PC-3 (cell line): ENCODE data around the gene PCNT. TPM values are rescaled to one million over a fixed set of nuclear protein-coding genes. Genes with fewer than 3 reads are reported as not detected.
"Not testable (repeated sequence)": the region's sequence is repeated elsewhere in the genome, so short reads cannot be mapped to it uniquely, and the experiment has no call there.

Experiments
- ATAC-seq: fragments of 200-7000 bp; cut with Tn5 transposase; 2 replicates; pipeline ENCODE4 v1.9.1; 2020; ENCODE audit warnings: mild to moderate bottlenecking, moderate library complexity
- BruUV-seq: library from RNA; stranded (reverse); fragments of 400-500 nt; replicated peaks from 2 replicates; lab custom pipeline; 2021; lab: Mats Ljungman, UMichigan
- CTCF ChIA-PET: fragments of 300-600 bp; sonication (Branson Sonifier 250); formaldehyde crosslinking; loops from one replicate; lab custom pipeline; 2022; ENCODE audit warnings: antibody characterized with exemption; lab: Charles Lee
- POLR2A ChIA-PET: fragments of 300-600 bp; sonication (Branson Sonifier 250); formaldehyde crosslinking; loops from one replicate; lab custom pipeline; 2022; ENCODE audit warnings: antibody characterized with exemption; ENCODE audit not compliant: unreplicated experiment; lab: Charles Lee
- DNase-seq: peaks from one replicate; pipeline ENCODE4 v3.0.0-alpha.2; 2015
- H2AFZ ChIP-seq: fragments of 300-600 bp; sonication (generic); 2 replicates; pipeline ENCODE4 v1.6.0; 2016; ENCODE audit warnings: antibody characterized with exemption, low read length
- H3F3A ChIP-seq: fragments of 300-600 bp; sonication (generic); one replicate; pipeline ENCODE4 v1.6.0; 2017; ENCODE audit warnings: antibody characterized with exemption, low read length, control low read depth, mild to moderate bottlenecking; ENCODE audit not compliant: unreplicated experiment
- H3K27ac ChIP-seq: fragments of 300-600 bp; sonication (generic); 2 replicates; pipeline ENCODE4 v1.5.1; 2016; ENCODE audit warnings: mild to moderate bottlenecking, low read length
- H3K27me3 ChIP-seq: fragments of 300-600 bp; sonication (generic); 2 replicates; pipeline ENCODE4 v1.6.1; 2016; ENCODE audit warnings: low read length, mixed read lengths
- H3K36me3 ChIP-seq: fragments of 300-600 bp; sonication (generic); 2 replicates; pipeline ENCODE4 v1.6.1; 2016; ENCODE audit warnings: low read depth, mixed run types, low read length, mixed read lengths
- H3K4me1 ChIP-seq: fragments of 300-600 bp; sonication (generic); 2 replicates; pipeline ENCODE4 v1.5.1; 2016; ENCODE audit warnings: low read length; ENCODE audit not compliant: insufficient read depth
- H3K4me2 ChIP-seq: fragments of 300-600 bp; sonication (generic); 2 replicates; pipeline ENCODE4 v1.6.0; 2016; ENCODE audit warnings: low read length
- H3K4me3 ChIP-seq: fragments of 300-600 bp; sonication (generic); 2 replicates; pipeline ENCODE4 v1.5.1; 2016; ENCODE audit warnings: mild to moderate bottlenecking, low read length, mixed read lengths
- H3K79me2 ChIP-seq: fragments of 300-600 bp; sonication (generic); 2 replicates; pipeline ENCODE4 v1.6.1; 2017; ENCODE audit warnings: low read length, mixed read lengths
- H3K9ac ChIP-seq: fragments of 300-600 bp; sonication (generic); 2 replicates; pipeline ENCODE4 v1.6.0; 2016; ENCODE audit warnings: mild to moderate bottlenecking, low read length
- H3K9me2 ChIP-seq: fragments of 300-600 bp; sonication (generic); replicated peaks from 2 replicates; pipeline ENCODE4 v1.6.1; 2016; ENCODE audit warnings: mixed run types, low read length, mixed read lengths
- H3K9me3 ChIP-seq: fragments of 300-600 bp; sonication (generic); 2 replicates; pipeline ENCODE4 v1.6.1; 2016; ENCODE audit warnings: low read length, mixed read lengths
- H4K20me1 ChIP-seq: fragments of 300-600 bp; sonication (generic); 2 replicates; pipeline ENCODE4 v1.6.1; 2016; ENCODE audit warnings: low read length, mixed read lengths
- CTCF ChIP-seq: fragments of 300-600 bp; sonication (generic); conservative IDR thresholded peaks from 2 replicates; pipeline ENCODE4 v1.5.1; 2017; ENCODE audit warnings: antibody characterized with exemption, low read depth, mild to moderate bottlenecking, low read length
- EZH2 ChIP-seq: fragments of 300-600 bp; sonication (generic); IDR thresholded peaks from one replicate; pipeline ENCODE4 v1.6.1; 2017; ENCODE audit warnings: antibody characterized with exemption, mild to moderate bottlenecking, low read length; ENCODE audit not compliant: unreplicated experiment
- EZH2phosphoT487 ChIP-seq: fragments of 300-600 bp; sonication (generic); IDR thresholded peaks from 2 replicates; pipeline ENCODE4 v1.6.1; 2018; ENCODE audit warnings: mild to moderate bottlenecking, antibody characterized with exemption, low read length, borderline replicate concordance
- intact Hi-C: fragments of 100-400 bp; cut with micrococcal nuclease; formaldehyde crosslinking; loops from 2 replicates; pipeline ENCODE4 v1.9.0; 2023
- total RNA-seq: library from RNA; depleted of rRNA; stranded (reverse); fragments of >200 nt; gene quantifications from 2 replicates; pipeline ENCODE4 v1.2.3, GENCODE V29; 2014

The PCNT gene
- total RNA-seq, 1 experiment from 2014 or later = 51.4 TPM

GRCh38 chr21:46442938-46443337, 119.0 kb downstream of the PCNT start:
- Histone ChIP-seq H3K4me2 (no peak overlapping the region), H3K9me2 (no peaks in the 10 kb centered on the region), H2AFZ (no peak overlapping the region), H3F3A (no peaks in the 10 kb centered on the region), H3K36me3 (peaks cover 50% of the 10 kb centered on the region), H3K9ac (no peak overlapping the region), H3K27ac (no peak overlapping the region), H4K20me1 (no peaks in the 10 kb centered on the region), H3K4me1 (no peaks in the 10 kb centered on the region), H3K9me3 (no peaks in the 10 kb centered on the region), H3K4me3 (no peak overlapping the region), H3K79me2 (0 out of 2 replicates have a peak, but pooled peaks cover 8% of the 10 kb centered on the region), H3K27me3 (no peaks in the 10 kb centered on the region)
- TF ChIP-seq EZH2 = no peak
- no peak for TF ChIP-seq EZH2phosphoT487
- TF ChIP-seq CTCF = no peak
- ATAC-seq (no peak), DNase-seq (no peak)
- POLR2A ChIA-PET = no interaction called here
- intact Hi-C loops = no loop called here
- CTCF ChIA-PET = no interaction called here
- no TSS peak for BruUV-seq

GRCh38 chr21:46443910-46444309, 120.0 kb downstream of the PCNT start:
- Histone ChIP-seq H3K9me2 (no peaks in the 10 kb centered on the region), H3K79me2 (peaks cover 15% of the 10 kb centered on the region), H3F3A (no peaks in the 10 kb centered on the region), H2AFZ (no peak overlapping the region), H3K4me2 (no peak overlapping the region), H3K36me3 (peaks cover 48% of the 10 kb centered on the region), H3K9ac (no peak overlapping the region), H3K27ac (no peak overlapping the region), H3K9me3 (no peaks in the 10 kb centered on the region), H3K4me3 (no peak overlapping the region), H3K4me1 (no peaks in the 10 kb centered on the region), H3K27me3 (no peaks in the 10 kb centered on the region), H4K20me1 (no peaks in the 10 kb centered on the region)
- POLR2A ChIA-PET = no interaction called here
- CTCF ChIA-PET = no interaction called here
- ATAC-seq (no peak), DNase-seq (no peak)
- intact Hi-C loops = no loop called here
- TF ChIP-seq CTCF (no peak), EZH2phosphoT487 (no peak), EZH2 (no peak)
- BruUV-seq = no TSS peak

- ChIA-PET POLR2A (no interaction called here), CTCF (no interaction called here)
- intact Hi-C loops = no loop called here
- Histone ChIP-seq H3F3A (no peaks in the 10 kb centered on the region), H3K9me2 (no peaks in the 10 kb centered on the region), H3K79me2 (peaks cover 47% of the 10 kb centered on the region), H3K27me3 (no peaks in the 10 kb centered on the region), H3K36me3 (peaks cover 26% of the 10 kb centered on the region), H3K4me2 (no peak overlapping the region), H3K4me3 (no peak overlapping the region), H4K20me1 (no peaks in the 10 kb centered on the region), H3K4me1 (no peaks in the 10 kb centered on the region), H3K9ac (no peak overlapping the region), H3K9me3 (no peaks in the 10 kb centered on the region), H2AFZ (no peak overlapping the region), H3K27ac (no peak overlapping the region)
- ATAC-seq (no peak), DNase-seq (no peak)
- no TSS peak for BruUV-seq
- TF ChIP-seq CTCF = no peak
- TF ChIP-seq EZH2phosphoT487 = no peak
- TF ChIP-seq EZH2 = no peak
Measured at GRCh38 chr21:46448108-46448507, 124.2 kb downstream of the PCNT start.

- POLR2A ChIA-PET, H3K9me3 ChIP-seq, H3K27me3 ChIP-seq, H3K4me1 ChIP-seq, H3K9me2 ChIP-seq, H3F3A ChIP-seq, H3K4me2 ChIP-seq, intact Hi-C loops, DNase-seq, H3K27ac ChIP-seq, CTCF ChIA-PET, BruUV-seq, H3K9ac ChIP-seq, ATAC-seq, H4K20me1 ChIP-seq, H2AFZ ChIP-seq, H3K4me3 ChIP-seq: not testable (repeated sequence)
- H3K79me2 ChIP-seq = peaks cover 53% of the 10 kb centered on the region
- peaks cover 26% of the 10 kb centered on the region for H3K36me3 ChIP-seq
Measured at GRCh38 chr21:46448855-46449254, 124.9 kb downstream of the PCNT start.
